Testis (tissue), 2 donors: ENCODE results near the gene LRRK1.

Experiments
- CTCF ChIP-seq, 3 experiments: fragments of 450-650 bp in 2 of 3; fragments of 200-600 bp in 1 of 3; sonication (generic) in 1 of 3; IDR thresholded peaks; one replicate each; pipeline ENCODE4 v1.5.1; 2016 to 2019; ENCODE audit warnings: antibody characterized with exemption in 3 of 3, mild to moderate bottlenecking in 2 of 3, moderate library complexity in 1 of 3
- POLR2A ChIP-seq: fragments of 450-650 bp; IDR thresholded peaks from one replicate; pipeline ENCODE4 v1.6.1; 2017; ENCODE audit warnings: antibody characterized with exemption, mild to moderate bottlenecking, moderate library complexity

DNA sequence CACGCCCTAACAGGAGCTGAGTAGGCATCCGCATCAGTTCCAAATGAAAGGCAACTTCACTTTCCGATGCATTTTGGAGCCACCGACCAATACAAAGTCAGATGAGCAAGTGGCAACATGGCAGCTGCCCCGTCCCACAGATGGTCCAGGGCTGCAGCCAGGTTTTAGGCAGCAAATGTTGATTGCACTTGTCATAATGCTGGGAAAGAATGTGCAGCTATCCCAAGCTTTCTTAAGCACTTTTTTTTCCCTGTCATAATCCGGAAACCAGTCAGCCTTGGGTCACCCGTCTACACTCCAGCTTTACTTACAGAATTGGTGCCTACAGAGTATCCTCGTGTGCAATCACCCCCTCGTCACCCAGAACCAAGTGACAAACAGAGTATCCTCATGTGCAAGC lies 185.0 kb downstream of the LRRK1 start:
- TF ChIP-seq CTCF (IDR thresholded peaks at IDR 0.05) (no peak), POLR2A (no peak)
